GM18909 (cell line): ENCODE data around the gene INTS11.

Experiments used
- ATAC-seq: cut with Tn5 transposase; IDR thresholded peaks from one replicate; pipeline ENCODE4 v1.9.1; 2021; ENCODE audit warnings: mild to moderate bottlenecking; ENCODE audit not compliant: unreplicated experiment, poor library complexity

Gene INTS11

GRCh38 chr1:1345384-1345783 lies 20.9 kb upstream of the INTS11 start:
- no peak for ATAC-seq

- ATAC-seq, result no peak
Observed at GRCh38 chr1:1344655-1345361, 20.3 kb upstream of the INTS11 start.

- no peak for ATAC-seq
Observed at GRCh38 chr1:1343811-1344421, 19.5 kb upstream of the INTS11 start.

GRCh38 chr1:1342584-1343115 lies 18.2 kb upstream of the INTS11 start:
- ATAC-seq, result no peak

- ATAC-seq, result no peak
Observed at GRCh38 chr1:1342061-1342562, 17.7 kb upstream of the INTS11 start.

- ATAC-seq, result no peak
Observed at GRCh38 chr1:1341549-1342021, 17.1 kb upstream of the INTS11 start.

- ATAC-seq, result no peak
Observed at GRCh38 chr1:1340791-1341548, 16.5 kb upstream of the INTS11 start.

GRCh38 chr1:1340185-1340584 lies 15.7 kb upstream of the INTS11 start:
- no peak for ATAC-seq

- no peak for ATAC-seq
Observed at GRCh38 chr1:1338278-1338677, 13.8 kb upstream of the INTS11 start.

GRCh38 chr1:1337793-1338147 lies 13.3 kb upstream of the INTS11 start:
- ATAC-seq, result no peak

GRCh38 chr1:1336931-1337792 lies 12.7 kb upstream of the INTS11 start:
- ATAC-seq, result no peak

GRCh38 chr1:1336446-1336845 lies 12.0 kb upstream of the INTS11 start:
- no peak for ATAC-seq

GRCh38 chr1:1335792-1336248 lies 11.4 kb upstream of the INTS11 start:
- no peak for ATAC-seq

GRCh38 chr1:1335283-1335682 lies 10.8 kb upstream of the INTS11 start:
- no peak for ATAC-seq

- ATAC-seq, result no peak
Observed at GRCh38 chr1:1334835-1335234, 10.4 kb upstream of the INTS11 start.

- ATAC-seq, result no peak
Observed at GRCh38 chr1:1333551-1334241, 9.2 kb upstream of the INTS11 start.

GRCh38 chr1:1332774-1333480 lies 8.5 kb upstream of the INTS11 start:
- no peak for ATAC-seq

GRCh38 chr1:1332031-1332755 lies 7.7 kb upstream of the INTS11 start:
- ATAC-seq, result no peak
